Erythroblast (primary cell): Measurements from ENCODE around the gene CELF4.

Experiments used
- GATA1 ChIP-seq: IDR thresholded peaks from 2 replicates; pipeline ENCODE4 v1.6.1; 2011; ENCODE audit warnings: low read depth, mild to moderate bottlenecking, control low read depth, low read length, moderate library complexity
- POLR2A ChIP-seq: IDR thresholded peaks from 2 replicates; pipeline ENCODE4 v1.6.1; 2011; ENCODE audit warnings: mild to moderate bottlenecking, low read length

GRCh38 chr18:37424507-37424906 lies 141.1 kb downstream of the CELF4 start:
- TF ChIP-seq POLR2A: no peak
- no peak for TF ChIP-seq GATA1
